K562 (cell line): ENCODE results near the gene TARM1. TPM values are rescaled to one million over a fixed set of nuclear protein-coding genes. Genes with fewer than 3 reads are reported as not detected.

ENCODE experiments used
- CBFB ChIP-seq: sonication (generic); formaldehyde crosslinking; IDR thresholded peaks from 2 replicates; pipeline ENCODE4 v1.4.0; 2020; ENCODE audit warnings: mild to moderate bottlenecking, missing genetic modification reagents
- DIDO1 ChIP-seq: fragments of 450-650 bp; IDR thresholded peaks from 2 replicates; pipeline ENCODE4 v1.6.1; 2016; ENCODE audit warnings: low read depth, missing biosample characterization, missing genetic modification characterization
- HMG20B ChIP-seq: fragments of 250-450 bp; sonication (Bioruptor Pico); IDR thresholded peaks from 2 replicates; pipeline ENCODE4 v1.5.0; 2021; ENCODE audit warnings: mild to moderate bottlenecking
- MTA1 ChIP-seq: fragments of 450-650 bp; IDR thresholded peaks from 2 replicates; pipeline ENCODE4 v1.6.1; 2017; ENCODE audit warnings: borderline replicate concordance
- NCOA4 ChIP-seq: fragments of 450-650 bp; IDR thresholded peaks from 2 replicates; pipeline ENCODE4 v1.6.1; 2018; ENCODE audit warnings: mild to moderate bottlenecking; ENCODE audit not compliant: partially characterized antibody
- RBFOX2 ChIP-seq: fragments of 200-400 bp; formaldehyde crosslinking; IDR thresholded peaks from 2 replicates; pipeline ENCODE4 v1.6.1; 2017; ENCODE audit warnings: low read depth, mild to moderate bottlenecking, low read length, moderate library complexity
- TEAD2 ChIP-seq: fragments of 450-650 bp; IDR thresholded peaks from 2 replicates; pipeline ENCODE4 v1.6.1; 2016; ENCODE audit warnings: missing genetic modification characterization, control low read depth, missing compliant biosample characterization
- TSC22D4 ChIP-seq: fragments of 450-650 bp; IDR thresholded peaks from 2 replicates; pipeline ENCODE4 v1.6.1; 2016; ENCODE audit warnings: missing genetic modification characterization, missing biosample characterization, control low read depth
- polyA plus RNA-seq, 8 experiments: library from polyadenylated mRNA; depleted of rRNA in 4 of 8; stranded (reverse) in 5 of 8; unstranded in 3 of 8; fragments of >200 nt; fragmentation: Nextera tagmentation in 2 of 8; fragmentation: Illumina TruSeq in 1 of 8; extraction: Ambion mirVana in 2 of 8; extraction: Trizol in 1 of 8; gene quantifications; 2 replicates each; pipeline versions ENCODE4 v1.2.1 to v1.2.3, GENCODE V29; 2011 to 2014; ENCODE audit warnings: inconsistent platforms in 1 of 8, missing spikeins in 1 of 8
- total RNA-seq, 7 experiments: library from RNA; depleted of rRNA in 6 of 7; stranded (reverse); fragments of >200 nt in 6 of 7; fragmentation: Illumina TruSeq in 2 of 7; extraction: Trizol in 2 of 7; gene quantifications; 2 replicates each; pipeline versions ENCODE4 v1.2.1 to v1.2.3, GENCODE V29; 2011 to 2021; ENCODE audit warnings: low replicate concordance in 1 of 7
- TF ChIP-seq, protein P1 (sequence below), 2 experiments: fragments of 450-650 bp; IDR thresholded peaks; 2 replicates each; pipeline ENCODE4 v1.6.1; 2016; ENCODE audit warnings: mild to moderate bottlenecking in 2 of 2, borderline replicate concordance in 1 of 2, low read depth in 1 of 2, moderate library complexity in 1 of 2
- TF ChIP-seq, protein P2 (sequence below): fragments of 250-450 bp; sonication (Bioruptor Pico); IDR thresholded peaks from 2 replicates; pipeline ENCODE4 v1.4.0; 2020

TARM1 gene
- total and polyA plus RNA-seq, 9 of the 15 experiments (the other 6 are each of a cell fraction or from before 2014, with no cell fraction given) = not detected

DNA sequence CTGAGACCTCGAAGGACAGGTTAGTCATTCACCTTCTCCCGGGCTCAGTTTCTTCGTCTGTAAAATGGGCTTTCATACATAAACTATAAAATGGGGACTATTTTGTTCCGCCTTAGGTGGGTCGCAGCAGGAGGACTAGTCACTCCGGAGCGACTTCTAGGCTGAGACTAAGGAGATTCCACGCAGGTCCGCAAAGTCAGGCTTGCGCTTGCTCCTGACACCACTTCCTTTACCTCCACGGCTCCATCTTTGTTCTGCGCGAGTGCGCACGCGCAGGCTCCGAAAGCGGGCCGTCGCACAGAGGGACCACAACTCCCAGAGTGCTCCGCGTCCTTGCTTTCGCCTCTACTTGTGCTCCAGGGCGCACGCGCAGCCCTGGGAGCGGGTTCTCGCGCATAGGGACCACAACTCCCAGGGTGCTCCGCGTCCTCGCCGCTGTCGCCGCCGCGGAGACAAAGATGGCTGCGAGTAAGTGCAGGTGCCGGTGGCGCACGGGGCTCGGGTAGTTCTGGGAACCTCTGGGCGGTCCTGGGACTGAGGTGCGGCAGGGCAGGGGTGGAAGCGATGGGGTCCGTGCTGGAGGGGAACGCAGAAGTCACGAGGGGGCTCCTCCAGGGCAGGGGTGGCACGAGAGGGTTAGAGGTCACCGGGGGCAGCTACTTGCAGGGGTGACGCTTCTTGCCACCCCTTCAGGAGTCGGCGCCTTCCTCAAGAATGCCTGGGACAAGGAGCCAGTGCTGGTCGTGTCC, 21.4 kb upstream of the TARM1 start, which contains the start of gene NDUFA3 (continued):
- TF ChIP-seq CBFB (CRISPR knock-in tag) (0 out of 2 replicates have a peak, but pooled peaks have one; percentile 29), TSC22D4 (tag) (no peak), MTA1 (peak; percentile 62), NCOA4 (peak; percentile 68), TEAD2 (no peak), DIDO1 (tag) (peak; percentile 27; the same call in 1 of the 2 replicates), HMG20B (CRISPR knock-in tag) (no peak), RBFOX2 (peak; percentile 95)
- TF ChIP-seq, protein P1, sequence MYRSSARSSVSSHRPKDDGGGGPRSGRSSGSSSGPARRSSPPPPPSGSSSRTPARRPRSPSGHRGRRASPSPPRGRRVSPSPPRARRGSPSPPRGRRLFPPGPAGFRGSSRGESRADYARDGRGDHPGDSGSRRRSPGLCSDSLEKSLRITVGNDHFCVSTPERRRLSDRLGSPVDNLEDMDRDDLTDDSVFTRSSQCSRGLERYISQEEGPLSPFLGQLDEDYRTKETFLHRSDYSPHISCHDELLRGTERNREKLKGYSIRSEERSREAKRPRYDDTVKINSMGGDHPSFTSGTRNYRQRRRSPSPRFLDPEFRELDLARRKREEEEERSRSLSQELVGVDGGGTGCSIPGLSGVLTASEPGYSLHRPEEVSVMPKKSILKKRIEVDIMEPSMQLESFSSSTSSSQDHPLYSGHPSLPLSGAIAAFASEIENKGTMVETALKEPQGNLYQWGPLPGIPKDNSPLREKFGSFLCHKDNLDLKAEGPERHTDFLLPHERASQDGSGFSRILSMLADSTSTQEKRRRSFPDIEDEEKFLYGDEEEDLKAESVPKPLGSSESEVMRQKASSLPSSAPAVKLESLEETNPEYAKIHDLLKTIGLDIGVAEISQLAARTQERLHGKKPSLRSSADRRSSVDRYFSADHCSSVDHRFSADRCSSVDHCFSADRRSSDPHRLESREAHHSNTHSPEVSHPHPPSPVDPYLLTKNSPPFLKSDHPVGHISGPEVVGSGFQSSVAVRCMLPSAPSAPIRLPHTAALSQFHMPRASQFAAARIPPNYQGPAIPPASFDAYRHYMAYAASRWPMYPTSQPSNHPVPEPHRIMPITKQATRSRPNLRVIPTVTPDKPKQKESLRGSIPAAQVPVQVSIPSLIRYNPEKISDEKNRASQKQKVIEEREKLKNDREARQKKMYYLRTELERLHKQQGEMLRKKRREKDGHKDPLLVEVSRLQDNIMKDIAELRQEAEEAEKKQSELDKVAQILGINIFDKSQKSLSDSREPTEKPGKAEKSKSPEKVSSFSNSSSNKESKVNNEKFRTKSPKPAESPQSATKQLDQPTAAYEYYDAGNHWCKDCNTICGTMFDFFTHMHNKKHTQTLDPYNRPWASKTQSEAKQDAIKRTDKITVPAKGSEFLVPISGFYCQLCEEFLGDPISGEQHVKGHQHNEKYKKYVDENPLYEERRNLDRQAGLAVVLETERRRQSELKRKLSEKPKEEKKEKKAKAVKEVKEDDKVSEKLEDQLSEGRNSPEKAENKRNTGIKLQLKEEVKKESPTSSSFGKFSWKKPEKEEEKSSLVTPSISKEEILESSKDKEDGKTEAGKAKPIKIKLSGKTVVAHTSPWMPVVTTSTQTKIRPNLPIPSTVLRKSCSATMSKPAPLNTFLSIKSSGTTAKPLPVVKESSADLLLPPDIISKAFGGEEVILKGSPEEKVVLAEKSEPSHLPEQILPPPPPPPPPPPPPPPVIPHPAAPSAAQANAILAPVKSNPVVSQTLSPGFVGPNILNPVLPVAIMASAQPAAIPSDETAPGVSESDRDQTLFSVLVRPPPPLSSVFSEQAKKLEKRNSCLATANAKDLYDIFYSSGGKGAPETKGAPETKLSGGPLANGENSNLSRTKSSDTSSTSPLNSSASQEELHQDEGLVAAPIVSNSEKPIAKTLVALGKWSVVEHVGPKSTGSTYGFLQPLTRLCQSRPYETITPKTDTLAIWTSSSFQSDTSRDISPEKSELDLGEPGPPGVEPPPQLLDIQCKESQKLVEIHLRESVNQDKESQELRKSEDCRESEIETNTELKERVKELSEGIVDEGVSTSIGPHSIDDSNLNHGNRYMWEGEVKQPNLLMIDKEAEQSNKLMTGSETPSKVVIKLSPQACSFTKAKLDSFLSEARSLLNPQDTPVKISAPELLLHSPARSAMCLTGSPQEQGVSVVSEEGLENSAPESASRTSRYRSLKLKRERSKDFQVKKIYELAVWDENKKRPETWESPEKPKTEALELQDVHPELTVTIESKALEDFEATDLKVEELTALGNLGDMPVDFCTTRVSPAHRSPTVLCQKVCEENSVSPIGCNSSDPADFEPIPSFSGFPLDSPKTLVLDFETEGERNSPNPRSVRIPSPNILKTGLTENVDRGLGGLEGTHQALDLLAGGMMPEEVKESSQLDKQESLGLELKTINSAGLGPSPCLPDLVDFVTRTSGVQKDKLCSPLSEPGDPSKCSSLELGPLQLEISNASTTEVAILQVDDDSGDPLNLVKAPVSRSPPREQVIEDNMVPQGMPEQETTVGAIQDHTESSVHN (IDR thresholded peaks at IDR 0.05; ENCODE audit: borderline replicate concordance in 1 of 2, low read depth in 1 of 2) = no peak
- TF ChIP-seq, protein P2, sequence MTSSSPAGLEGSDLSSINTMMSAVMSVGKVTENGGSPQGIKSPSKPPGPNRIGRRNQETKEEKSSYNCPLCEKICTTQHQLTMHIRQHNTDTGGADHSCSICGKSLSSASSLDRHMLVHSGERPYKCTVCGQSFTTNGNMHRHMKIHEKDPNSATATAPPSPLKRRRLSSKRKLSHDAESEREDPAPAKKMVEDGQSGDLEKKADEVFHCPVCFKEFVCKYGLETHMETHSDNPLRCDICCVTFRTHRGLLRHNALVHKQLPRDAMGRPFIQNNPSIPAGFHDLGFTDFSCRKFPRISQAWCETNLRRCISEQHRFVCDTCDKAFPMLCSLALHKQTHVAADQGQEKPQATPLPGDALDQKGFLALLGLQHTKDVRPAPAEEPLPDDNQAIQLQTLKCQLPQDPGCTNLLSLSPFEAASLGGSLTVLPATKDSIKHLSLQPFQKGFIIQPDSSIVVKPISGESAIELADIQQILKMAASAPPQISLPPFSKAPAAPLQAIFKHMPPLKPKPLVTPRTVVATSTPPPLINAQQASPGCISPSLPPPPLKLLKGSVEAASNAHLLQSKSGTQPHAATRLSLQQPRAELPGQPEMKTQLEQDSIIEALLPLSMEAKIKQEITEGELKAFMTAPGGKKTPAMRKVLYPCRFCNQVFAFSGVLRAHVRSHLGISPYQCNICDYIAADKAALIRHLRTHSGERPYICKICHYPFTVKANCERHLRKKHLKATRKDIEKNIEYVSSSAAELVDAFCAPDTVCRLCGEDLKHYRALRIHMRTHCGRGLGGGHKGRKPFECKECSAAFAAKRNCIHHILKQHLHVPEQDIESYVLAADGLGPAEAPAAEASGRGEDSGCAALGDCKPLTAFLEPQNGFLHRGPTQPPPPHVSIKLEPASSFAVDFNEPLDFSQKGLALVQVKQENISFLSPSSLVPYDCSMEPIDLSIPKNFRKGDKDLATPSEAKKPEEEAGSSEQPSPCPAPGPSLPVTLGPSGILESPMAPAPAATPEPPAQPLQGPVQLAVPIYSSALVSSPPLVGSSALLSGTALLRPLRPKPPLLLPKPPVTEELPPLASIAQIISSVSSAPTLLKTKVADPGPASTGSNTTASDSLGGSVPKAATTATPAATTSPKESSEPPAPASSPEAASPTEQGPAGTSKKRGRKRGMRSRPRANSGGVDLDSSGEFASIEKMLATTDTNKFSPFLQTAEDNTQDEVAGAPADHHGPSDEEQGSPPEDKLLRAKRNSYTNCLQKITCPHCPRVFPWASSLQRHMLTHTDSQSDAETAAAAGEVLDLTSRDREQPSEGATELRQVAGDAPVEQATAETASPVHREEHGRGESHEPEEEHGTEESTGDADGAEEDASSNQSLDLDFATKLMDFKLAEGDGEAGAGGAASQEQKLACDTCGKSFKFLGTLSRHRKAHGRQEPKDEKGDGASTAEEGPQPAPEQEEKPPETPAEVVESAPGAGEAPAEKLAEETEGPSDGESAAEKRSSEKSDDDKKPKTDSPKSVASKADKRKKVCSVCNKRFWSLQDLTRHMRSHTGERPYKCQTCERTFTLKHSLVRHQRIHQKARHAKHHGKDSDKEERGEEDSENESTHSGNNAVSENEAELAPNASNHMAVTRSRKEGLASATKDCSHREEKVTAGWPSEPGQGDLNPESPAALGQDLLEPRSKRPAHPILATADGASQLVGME (CRISPR knock-in tag) = no peak
